Posterior vena cava (tissue), 2 donors: Measurements from ENCODE around the gene TIMM17B. TPM values are rescaled to one million over a fixed set of nuclear protein-coding genes. Genes with fewer than 3 reads are reported as not detected.
"Not testable (repeated sequence)": the region's sequence is repeated elsewhere in the genome, so short reads cannot be mapped to it uniquely, and the experiment has no call there.

ENCODE experiments used
- DNase-seq: peaks from one replicate; pipeline ENCODE4 v3.0.0-alpha.2; 2020; ENCODE audit warnings: low spot score
- intact Hi-C, 2 donors: fragments of 100-400 bp; cut with DNase I; formaldehyde crosslinking; loops; one replicate each; pipeline versions ENCODE4 v1.14.1 to v1.14.2; 2022 to 2023
- total RNA-seq, 2 donors: library from RNA; stranded (reverse); fragmentation: NEBNext Ultra II Directional; extraction: Animal tissue kit (Norgen Biotek cat#: 25700); gene quantifications; one replicate each; pipeline ENCODE4 v1.2.1, GENCODE V29; 2021
- donor health status: DM: yes; HTN: yes; CAD: no.
- donor health status: DM: yes; HTN: yes; CAD: no.

TIMM17B gene
- total RNA-seq, 2 donors from 2014 or later: 25.2 to 29.0 TPM

DNA sequence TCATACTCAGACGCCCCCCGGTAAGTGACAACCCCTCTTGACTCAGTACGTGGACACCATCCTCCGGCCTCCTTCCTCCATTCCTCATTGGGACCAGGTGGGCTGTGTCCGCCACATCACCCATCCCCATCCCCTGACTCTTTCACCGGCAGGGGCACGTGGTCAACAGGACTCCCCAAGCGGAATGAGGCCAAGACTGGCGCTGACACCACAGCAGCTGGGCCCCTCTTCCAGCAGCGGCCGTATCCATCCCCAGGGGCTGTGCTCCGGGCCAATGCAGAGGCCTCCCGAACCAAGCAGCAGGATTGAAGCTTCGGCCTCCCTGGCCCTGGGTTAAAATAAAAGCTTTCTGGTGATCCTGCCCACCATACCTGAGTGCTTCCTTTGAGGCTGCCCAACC is 5.2 kb upstream of the TIMM17B start:
- intact Hi-C loops: no loop called here
- no peak for DNase-seq

GRCh38 chrX:48902135-48902534 is 4.6 kb upstream of the TIMM17B start:
- no peak for DNase-seq
- intact Hi-C loops: no loop called here

DNA sequence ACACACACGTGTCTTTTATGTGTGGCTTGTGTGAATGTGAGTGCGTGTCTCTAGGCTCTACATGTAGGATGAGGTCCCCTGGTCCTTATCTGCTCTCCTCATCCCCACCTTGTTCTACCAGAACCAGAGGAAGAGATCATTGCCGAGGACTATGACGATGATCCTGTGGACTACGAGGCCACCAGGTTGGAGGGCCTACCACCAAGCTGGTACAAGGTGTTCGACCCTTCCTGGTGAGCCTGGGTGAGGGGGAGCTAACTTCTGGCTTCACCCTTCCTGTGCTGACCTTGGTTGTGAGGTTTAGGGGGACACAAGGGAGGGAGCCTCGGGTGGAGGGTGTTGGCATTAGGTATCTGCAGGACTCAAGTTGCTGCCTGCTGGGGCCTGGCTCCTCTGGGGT is 3.5 kb upstream of the TIMM17B start:
- no peak for DNase-seq
- intact Hi-C loops: no loop called here

DNA sequence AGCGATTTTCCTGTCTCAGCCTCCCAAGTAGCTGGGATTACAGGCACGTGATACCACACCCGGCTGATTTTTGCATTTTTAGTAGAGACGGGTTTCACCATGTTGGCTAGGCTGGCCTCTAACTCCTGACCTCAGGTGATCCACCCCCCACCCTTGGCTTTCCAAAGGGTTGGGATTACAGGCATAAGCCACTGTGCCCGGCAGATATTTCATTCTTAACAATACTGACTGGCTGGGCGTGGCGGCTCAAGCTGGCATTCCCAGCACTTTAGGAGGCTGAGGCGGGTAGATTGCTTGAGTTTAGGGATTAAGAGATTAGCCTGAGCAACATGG is 1.5 kb upstream of the TIMM17B start:
- no peak for DNase-seq
- intact Hi-C loops: no loop called here

GRCh38 chrX:48897157-48897624 is 377 bp downstream of the TIMM17B start:
- intact Hi-C loops: no loop called here
- DNase-seq: peak; percentile 91

- intact Hi-C loops: no loop called here
- peak; percentile 61 for DNase-seq
These were observed 957 bp downstream of the TIMM17B start for GRCh38 chrX:48896611-48897011.

- intact Hi-C loops: no loop called here
- DNase-seq: peak; percentile 16
These were observed 2.7 kb downstream of the TIMM17B start for GRCh38 chrX:48894891-48895290.

DNA sequence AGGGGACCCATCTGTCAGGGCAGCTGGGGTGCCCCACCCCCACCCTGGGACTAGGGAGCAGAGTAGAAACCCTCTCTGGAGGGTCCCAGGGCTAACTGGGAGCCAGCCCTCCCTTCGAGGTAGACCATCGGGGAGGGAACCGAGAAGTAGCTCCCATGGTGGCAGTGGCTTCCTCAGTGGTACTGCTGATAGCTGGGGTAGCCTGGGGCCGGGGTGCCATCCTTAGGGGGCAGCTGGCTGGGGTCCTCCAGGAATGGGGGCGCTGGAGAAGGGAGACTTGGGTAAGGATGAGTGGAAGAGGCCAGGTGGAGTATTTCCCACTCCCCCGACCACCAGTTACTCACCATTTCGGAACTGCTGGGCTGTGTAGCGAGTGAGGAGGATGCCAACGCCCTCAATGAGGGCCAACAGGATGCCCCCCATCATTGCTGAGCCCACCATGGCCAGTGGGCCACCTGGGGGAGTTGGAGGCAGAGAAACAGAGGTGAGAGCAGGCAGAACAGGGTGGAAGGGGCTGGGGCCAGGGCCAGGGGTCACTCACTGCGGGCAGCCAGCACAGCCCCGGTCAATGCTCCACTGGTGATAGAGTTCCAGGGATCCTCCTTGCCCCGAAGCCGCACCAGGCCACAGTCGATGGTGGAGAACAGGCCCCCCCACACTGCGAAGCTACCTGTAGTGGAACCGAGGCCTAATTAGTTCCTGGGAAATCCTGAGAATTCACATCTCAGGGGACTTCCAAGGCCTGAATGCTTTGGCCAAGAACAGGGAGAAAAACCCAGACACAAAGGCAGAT is 3.8 kb downstream of the TIMM17B start:
- peak; percentile 72 for DNase-seq
- intact Hi-C loops: no loop called here

DNA sequence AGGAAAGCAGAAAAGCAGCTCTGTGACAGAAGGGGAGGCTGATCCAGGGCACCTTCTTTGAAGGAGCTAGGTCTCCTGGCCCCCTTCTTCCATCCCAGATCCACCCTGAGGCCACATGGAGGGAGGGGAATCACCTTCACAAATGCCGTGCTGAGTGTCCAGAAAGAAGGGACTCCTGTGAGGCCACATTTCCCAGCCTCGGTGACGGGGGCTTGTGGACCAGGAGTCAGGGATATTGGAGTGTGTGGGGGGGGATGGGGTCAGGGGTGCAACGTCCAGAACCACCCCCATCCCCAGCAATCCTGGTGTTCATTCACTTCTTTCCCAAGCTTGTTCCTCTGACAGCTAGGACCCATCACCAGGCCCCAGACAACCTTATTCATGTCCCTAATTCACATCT is 4.7 kb downstream of the TIMM17B start:
- intact Hi-C loops: no loop called here

GRCh38 chrX:48891402-48892288 is 5.9 kb downstream of the TIMM17B start:
- peak; percentile 94 for DNase-seq
- intact Hi-C loops: no loop called here

More for the DNA sequence above, 4.7 kb downstream of the TIMM17B start:
- peak; percentile 65 for DNase-seq

DNA sequence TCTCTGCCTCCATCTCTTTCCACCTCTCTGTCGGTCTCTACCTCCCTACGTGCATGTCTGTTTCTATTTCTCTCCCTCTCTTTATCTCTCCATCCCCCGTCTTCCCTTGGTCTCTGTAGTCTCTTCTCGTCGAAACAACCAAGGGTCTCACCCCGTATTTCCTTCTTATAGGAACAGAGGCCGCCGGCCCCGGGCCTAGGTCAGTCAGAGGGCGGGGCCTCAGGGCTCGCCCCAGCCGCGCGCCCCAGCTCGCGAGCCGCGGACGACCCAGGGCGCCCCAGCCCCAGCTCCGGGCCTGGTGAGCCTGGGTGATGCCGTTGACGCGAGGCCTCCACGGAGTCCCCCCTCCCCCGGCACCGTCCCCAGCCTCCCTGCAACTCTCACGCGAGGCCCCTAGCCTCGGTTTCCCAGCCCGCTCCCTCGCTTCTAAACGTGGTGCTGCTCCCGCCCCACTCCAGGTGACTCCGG is 6.6 kb downstream of the TIMM17B start:
- no peak for DNase-seq
- intact Hi-C loops: no loop called here

DNA sequence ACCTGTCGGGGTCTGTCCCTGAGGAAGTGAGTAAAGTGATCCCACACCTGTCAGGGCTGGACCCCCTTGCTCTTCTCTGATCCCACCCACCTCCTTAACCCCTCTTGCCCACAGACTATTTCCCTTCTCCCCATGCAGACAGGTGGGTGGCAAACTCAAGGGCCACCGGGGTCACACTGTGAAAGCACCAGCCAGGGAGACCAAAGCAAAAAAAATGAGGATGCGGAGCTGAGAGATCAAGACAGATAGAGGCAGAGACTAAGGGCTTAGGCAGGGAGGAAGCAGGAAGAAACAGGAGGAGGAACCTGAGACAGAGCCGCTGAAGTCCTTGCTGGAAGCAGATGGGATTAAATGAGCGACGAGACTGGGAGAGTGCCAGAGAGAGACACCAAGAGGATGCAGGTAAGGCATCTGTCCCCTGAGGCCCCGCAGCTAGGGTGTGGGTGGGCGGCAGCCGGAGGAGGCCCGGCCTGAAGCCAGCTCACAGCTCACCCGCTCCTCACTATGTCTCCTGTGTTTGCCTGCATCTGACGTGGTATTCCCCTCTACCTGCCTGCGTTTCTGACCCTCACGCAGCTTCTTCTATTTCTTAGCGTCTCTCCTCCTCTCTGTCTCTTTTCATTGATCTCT is 7.2 kb downstream of the TIMM17B start:
- no peak for DNase-seq
- intact Hi-C loops: no loop called here

- DNase-seq, intact Hi-C loops: not testable (repeated sequence)
These were observed 11.0 kb downstream of the TIMM17B start for GRCh38 chrX:48886586-48886985.

DNA sequence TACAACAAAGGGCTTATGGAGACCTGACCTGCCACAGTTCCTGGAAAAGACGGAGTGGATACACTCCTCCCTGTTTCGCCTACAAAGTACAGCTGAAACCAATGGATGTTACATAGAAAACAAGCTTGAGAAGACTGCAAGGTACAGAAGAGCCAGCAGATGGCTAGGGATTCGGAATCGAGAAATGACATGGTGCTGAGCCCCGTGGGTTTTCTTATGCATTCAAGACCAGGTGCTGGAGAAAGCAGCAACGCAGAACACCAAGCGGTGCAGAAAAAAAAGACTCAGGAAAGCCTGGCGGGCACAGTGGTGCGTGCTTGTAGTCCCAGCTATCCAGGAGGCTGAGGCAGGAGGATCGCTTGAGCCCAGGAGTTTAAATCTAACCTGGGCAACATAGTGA is 13.8 kb downstream of the TIMM17B start:
- DNase-seq: no peak

DNA sequence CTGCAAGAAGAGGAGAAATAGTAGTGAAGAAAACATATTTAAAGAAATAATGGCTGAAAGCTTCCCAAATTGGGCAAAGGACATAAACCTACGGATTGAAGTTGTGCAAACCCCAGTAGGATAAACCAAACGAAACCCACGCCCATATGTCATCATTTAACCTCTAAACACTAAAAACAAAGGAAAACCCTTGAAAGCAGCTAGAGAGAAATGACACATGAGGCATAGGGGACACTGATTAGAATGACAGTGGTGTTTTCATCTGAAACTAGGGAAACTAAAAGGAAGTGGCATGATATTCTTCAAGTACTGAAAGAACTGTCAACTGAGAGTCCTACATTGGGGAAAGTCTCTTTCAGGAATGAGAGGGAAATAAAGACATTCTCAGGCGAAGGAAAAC is 20.6 kb downstream of the TIMM17B start:
- DNase-seq, intact Hi-C loops: not testable (repeated sequence)

More for the DNA sequence above, 13.8 kb downstream of the TIMM17B start:
- intact Hi-C loops: no loop called here

- DNase-seq, intact Hi-C loops: not testable (repeated sequence)
These were observed 25.6 kb downstream of the TIMM17B start for GRCh38 chrX:48872017-48872416.

DNA sequence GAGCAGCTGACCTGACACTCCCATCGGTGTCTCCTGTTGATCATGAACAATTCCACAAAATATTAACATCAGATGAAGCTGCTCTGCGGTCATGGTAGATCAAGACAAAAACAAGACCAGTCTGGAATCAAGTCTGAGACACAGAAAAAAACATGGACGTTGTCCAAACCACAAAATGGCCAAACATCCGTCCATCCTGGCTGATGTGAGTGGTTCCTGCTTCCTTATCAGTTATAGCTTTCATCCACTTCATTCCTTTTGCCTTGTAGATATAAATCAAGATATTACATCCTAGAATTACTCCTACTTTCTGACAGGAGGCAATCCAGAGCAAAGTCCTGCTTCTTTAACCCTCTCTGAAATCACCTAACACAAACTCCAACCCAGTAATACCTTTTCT is 33.4 kb downstream of the TIMM17B start:
- intact Hi-C loops: no loop called here

DNA sequence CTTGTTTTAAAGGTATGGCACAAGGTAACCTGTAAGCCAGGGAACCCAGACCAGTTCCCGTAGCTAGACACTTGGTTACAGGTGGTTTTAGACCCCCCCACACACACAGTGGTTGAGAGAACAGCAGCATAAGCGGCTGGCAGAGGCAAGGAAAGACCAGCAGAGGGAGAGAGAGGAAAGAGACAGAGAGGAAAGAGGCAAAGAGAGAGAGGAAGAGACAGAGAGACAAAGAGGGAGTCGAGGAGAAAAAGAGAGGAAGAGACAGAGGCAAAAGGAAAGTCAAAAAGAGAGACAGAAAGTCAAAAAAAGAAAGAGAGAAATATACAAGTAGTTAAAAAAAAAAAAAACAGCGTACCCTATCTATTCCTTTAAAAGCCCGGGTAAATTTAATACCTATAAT is 42.7 kb downstream of the TIMM17B start:
- intact Hi-C loops: no loop called here
- DNase-seq: no peak

More for the DNA sequence above, 33.4 kb downstream of the TIMM17B start:
- DNase-seq: no peak

- intact Hi-C loops, DNase-seq: not testable (repeated sequence)
These were observed 43.3 kb downstream of the TIMM17B start for GRCh38 chrX:48854121-48854804.
